Mesothelial cell of epicardium (in vitro differentiated cells): ENCODE measurements around the gene CRTC1. TPM values are rescaled to one million over a fixed set of nuclear protein-coding genes. Genes with fewer than 3 reads are reported as not detected.

ENCODE experiments used
- DNase-seq, 2 experiments: peaks; one replicate each; pipeline ENCODE4 v3.0.0; 2021; ENCODE audit warnings: low spot score in 2 of 2; ENCODE audit not compliant: unreplicated experiment in 2 of 2
- H3K27ac Mint-ChIP-seq: 2 replicates; pipeline ENCODE4 v1.8.0; 2021; ENCODE audit warnings: mixed read lengths
- H3K27me3 Mint-ChIP-seq: 2 replicates; pipeline ENCODE4 v1.8.0; 2021; ENCODE audit warnings: low read depth, mixed read lengths
- H3K36me3 Mint-ChIP-seq: 2 replicates; pipeline ENCODE4 v1.8.0; 2021; ENCODE audit warnings: mixed read lengths
- H3K4me1 Mint-ChIP-seq: 2 replicates; pipeline ENCODE4 v1.8.0; 2021; ENCODE audit warnings: mixed read lengths
- H3K4me3 Mint-ChIP-seq: 2 replicates; pipeline ENCODE4 v1.8.0; 2021; ENCODE audit warnings: mild to moderate bottlenecking, moderate library complexity, mixed read lengths
- H3K9me3 Mint-ChIP-seq: 2 replicates; pipeline ENCODE4 v1.8.0; 2021; ENCODE audit warnings: mixed read lengths
- total RNA-seq: library from RNA; stranded (reverse); gene quantifications from 3 replicates; pipeline ENCODE4 v1.2.1, GENCODE V29; 2021
- TF ChIP-seq, protein P1 (sequence below): fragments of 200-600 bp; sonication (generic); IDR thresholded peaks from one replicate; pipeline ENCODE4 v1.5.0; 2021; ENCODE audit warnings: antibody characterized with exemption; ENCODE audit not compliant: unreplicated experiment

The CRTC1 gene
- total RNA-seq, 1 donor from 2014 or later = 31.9 TPM

DNA sequence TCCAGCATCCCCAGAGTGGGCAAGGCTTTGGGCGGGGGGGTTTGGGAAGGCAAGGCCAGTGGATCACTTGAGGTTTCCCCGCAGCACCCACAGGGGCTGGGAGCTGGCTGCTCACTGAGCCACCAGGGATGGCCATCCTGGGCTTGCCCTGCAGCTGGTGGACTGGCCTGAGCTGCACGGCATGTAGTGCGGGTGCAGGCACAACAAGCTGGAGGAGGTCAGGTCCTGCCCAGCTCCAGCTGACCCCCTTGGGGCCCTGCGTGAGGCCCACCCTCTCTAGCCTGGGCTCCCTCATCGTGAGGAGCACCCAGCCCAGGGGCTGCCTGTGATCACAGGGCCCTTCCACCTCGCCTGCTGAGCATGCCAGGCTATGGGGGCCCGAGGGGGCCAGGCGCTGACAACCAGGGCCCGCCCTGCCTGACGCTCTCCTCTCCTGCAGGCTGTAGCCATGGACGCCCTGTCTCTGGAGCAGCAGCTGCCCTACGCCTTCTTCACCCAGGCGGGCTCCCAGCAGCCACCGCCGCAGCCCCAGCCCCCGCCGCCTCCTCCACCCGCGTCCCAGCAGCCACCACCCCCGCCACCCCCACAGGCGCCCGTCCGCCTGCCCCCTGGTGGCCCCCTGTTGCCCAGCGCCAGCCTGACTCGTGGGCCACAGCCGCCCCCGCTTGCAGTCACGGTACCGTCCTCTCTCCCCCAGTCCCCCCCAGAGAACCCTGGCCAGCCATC, 84.7 kb downstream of the CRTC1 start:
- H3K27me3 Mint-ChIP-seq = no peaks in the 10 kb centered on the region
- no peak overlapping the region for H3K4me3 Mint-ChIP-seq
- H3K27ac Mint-ChIP-seq = no peak overlapping the region
- DNase-seq = no peak
- H3K36me3 Mint-ChIP-seq = peaks cover 7% of the 10 kb centered on the region
- H3K4me1 Mint-ChIP-seq = no peaks in the 10 kb centered on the region
- TF ChIP-seq, protein P1, sequence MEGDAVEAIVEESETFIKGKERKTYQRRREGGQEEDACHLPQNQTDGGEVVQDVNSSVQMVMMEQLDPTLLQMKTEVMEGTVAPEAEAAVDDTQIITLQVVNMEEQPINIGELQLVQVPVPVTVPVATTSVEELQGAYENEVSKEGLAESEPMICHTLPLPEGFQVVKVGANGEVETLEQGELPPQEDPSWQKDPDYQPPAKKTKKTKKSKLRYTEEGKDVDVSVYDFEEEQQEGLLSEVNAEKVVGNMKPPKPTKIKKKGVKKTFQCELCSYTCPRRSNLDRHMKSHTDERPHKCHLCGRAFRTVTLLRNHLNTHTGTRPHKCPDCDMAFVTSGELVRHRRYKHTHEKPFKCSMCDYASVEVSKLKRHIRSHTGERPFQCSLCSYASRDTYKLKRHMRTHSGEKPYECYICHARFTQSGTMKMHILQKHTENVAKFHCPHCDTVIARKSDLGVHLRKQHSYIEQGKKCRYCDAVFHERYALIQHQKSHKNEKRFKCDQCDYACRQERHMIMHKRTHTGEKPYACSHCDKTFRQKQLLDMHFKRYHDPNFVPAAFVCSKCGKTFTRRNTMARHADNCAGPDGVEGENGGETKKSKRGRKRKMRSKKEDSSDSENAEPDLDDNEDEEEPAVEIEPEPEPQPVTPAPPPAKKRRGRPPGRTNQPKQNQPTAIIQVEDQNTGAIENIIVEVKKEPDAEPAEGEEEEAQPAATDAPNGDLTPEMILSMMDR = no peak
- no peaks in the 10 kb centered on the region for H3K9me3 Mint-ChIP-seq

DNA sequence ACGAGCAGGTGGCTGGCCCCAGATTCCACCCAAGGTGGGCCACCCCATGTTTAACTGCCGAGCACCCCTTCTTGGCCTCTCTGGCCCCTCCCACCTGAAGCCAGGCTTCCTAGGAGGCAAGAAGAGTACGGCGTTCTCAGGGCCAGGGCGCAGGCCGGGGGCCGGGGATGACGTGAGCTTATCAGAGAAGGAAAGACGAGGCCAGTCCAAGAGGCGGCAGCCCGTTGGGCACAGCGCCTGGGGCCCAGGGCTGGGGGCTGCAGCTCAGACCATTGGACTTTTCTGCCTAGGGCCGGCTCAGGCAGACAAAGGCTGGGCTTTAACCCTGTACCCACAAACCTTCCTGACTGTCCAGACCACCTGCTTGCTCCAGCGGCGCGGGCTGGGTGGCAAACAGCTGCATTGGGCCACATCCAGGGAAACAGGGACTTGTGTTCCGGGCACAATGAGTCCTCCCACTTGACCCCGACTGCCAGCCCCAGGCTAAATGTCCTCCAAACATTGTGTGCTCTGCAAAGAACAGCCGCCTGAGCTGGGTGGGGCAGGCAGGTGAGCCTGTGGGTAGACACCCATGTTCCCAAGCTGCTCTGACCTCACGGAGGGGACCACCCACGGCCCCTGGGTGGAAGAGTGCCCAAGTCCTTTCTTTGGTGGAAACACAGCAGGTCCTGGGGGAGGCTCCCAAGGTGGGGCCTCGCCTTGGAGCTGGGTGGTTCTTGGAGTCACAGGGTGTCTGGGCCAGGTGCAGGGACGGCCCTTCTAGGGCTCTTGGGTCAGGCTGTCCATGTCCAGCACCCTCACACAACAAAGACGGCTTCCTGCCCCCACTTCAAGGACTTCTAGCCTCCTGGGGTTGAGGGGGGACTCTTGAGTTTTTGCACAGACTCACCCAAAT, 85.8 kb downstream of the CRTC1 start:
- DNase-seq = no peak
- H3K4me1 Mint-ChIP-seq = no peaks in the 10 kb centered on the region
- no peak overlapping the region for H3K4me3 Mint-ChIP-seq
- TF ChIP-seq, protein P1 = no peak
- peaks cover 7% of the 10 kb centered on the region for H3K36me3 Mint-ChIP-seq
- H3K9me3 Mint-ChIP-seq = no peaks in the 10 kb centered on the region
- no peak overlapping the region for H3K27ac Mint-ChIP-seq
- H3K27me3 Mint-ChIP-seq = peaks cover 2% of the 10 kb centered on the region

DNA sequence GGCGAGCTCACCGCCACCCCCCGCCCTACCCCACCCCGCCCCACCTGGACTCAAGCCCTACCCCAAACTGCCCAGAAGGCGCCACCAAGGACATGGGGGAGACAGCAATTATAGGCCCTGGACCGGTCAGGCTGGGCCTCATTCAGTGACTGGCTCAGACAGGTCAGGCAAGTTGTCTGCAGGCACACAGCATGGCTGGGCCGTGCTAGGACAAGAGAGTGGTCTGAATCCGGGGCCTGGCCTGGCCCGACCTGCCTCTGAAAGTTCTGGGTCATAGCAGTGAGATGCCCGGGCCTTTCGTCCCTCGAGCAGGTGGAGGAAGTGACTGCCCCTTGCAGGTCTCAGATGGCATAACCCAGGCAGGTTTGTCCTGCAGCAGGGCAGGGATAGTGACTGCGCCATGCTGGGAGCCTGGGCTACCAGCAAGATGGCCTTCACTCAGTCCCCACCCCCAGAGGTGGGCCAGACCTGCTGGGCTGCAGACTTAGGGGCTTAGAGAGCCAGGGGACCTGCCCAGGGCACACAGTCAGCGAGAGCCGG, 86.6 kb downstream of the CRTC1 start:
- no peak for DNase-seq
- Mint-ChIP-seq H3K27ac (no peak overlapping the region), H3K9me3 (no peaks in the 10 kb centered on the region), H3K4me1 (no peaks in the 10 kb centered on the region), H3K36me3 (peaks cover 7% of the 10 kb centered on the region), H3K4me3 (no peak overlapping the region), H3K27me3 (peaks cover 2% of the 10 kb centered on the region)
- TF ChIP-seq, protein P1 = no peak

DNA sequence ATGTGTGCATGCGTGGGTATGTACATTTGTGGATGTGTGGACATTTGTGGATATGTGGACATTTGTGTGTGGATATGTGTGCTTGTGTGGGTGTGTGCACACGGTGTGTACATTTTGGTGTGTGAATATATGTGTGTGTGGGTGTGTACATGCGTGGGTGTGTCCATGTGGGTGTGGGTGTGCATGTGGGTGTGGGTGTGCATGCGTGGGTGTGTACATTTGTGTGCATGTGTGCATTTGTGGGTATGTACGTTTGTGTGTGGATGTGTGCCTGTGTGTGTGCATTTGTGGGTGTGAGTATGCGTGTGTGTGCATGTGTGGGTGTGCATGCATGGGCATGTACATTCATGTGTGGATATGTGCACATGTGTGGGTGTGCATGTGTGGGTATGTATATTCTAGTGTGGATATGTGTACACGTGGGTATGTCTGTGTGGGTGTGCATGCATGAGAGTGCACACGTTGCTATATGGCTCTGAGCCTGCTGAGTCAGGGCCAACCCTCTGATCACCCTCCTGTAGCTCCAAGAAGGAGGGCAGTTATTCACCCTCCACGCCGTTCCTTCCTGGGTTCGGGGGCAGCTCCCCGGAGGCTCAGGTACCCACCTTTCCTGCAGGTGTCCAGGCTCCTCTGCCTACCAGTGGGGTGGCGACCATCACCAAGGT, 87.3 kb downstream of the CRTC1 start:
- Mint-ChIP-seq H3K27ac (no peak overlapping the region), H3K4me1 (no peaks in the 10 kb centered on the region), H3K36me3 (peaks cover 7% of the 10 kb centered on the region), H3K27me3 (peaks cover 2% of the 10 kb centered on the region), H3K9me3 (no peaks in the 10 kb centered on the region), H3K4me3 (no peak overlapping the region)
- DNase-seq = no peak
- TF ChIP-seq, protein P1 = no peak
